HG03103 (cell line): ENCODE measurements around the gene ZNF8.
"Not testable (repeated sequence)": the region's sequence is repeated elsewhere in the genome, so short reads cannot be mapped to it uniquely, and the experiment has no call there.

Experiments
- ATAC-seq: cut with Tn5 transposase; IDR thresholded peaks from one replicate; pipeline ENCODE4 v1.9.1; 2021; ENCODE audit warnings: low read depth; ENCODE audit not compliant: unreplicated experiment

ZNF8 gene

GRCh38 chr19:58278541-58279041, at the start of gene ZNF8:
Gene ZNF8, plus strand, starts transcription at chr19:58278955. Its CDS starts 127 bp downstream, at chr19:58279082.
- peak; percentile 89 for ATAC-seq

GRCh38 chr19:58229255-58229639, 49.5 kb upstream of the ZNF8 start:
- no peak for ATAC-seq

GRCh38 chr19:58237324-58237723, 41.4 kb upstream of the ZNF8 start:
- no peak for ATAC-seq

GRCh38 chr19:58243351-58243750, 35.4 kb upstream of the ZNF8 start:
- no peak for ATAC-seq

- no peak for ATAC-seq
Measured at GRCh38 chr19:58248886-58249285, 29.9 kb upstream of the ZNF8 start.

GRCh38 chr19:58252102-58252685, 26.6 kb upstream of the ZNF8 start:
- ATAC-seq, result no peak

GRCh38 chr19:58258259-58258658, 20.5 kb upstream of the ZNF8 start:
- ATAC-seq, result not testable (repeated sequence)

- ATAC-seq, result no peak
Measured at GRCh38 chr19:58261600-58261967, 17.2 kb upstream of the ZNF8 start.

- no peak for ATAC-seq
Measured at GRCh38 chr19:58261968-58262921, 16.5 kb upstream of the ZNF8 start.

GRCh38 chr19:58262922-58263296, 15.8 kb upstream of the ZNF8 start:
- no peak for ATAC-seq

GRCh38 chr19:58265100-58265499, 13.7 kb upstream of the ZNF8 start:
- ATAC-seq, result no peak

GRCh38 chr19:58268344-58268743, 10.4 kb upstream of the ZNF8 start:
- ATAC-seq, result no peak

GRCh38 chr19:58274771-58275201, 4.0 kb upstream of the ZNF8 start:
- no peak for ATAC-seq

- no peak for ATAC-seq
Measured at GRCh38 chr19:58275564-58275963, 3.2 kb upstream of the ZNF8 start.

- no peak for ATAC-seq
Measured at GRCh38 chr19:58277197-58277596, 1.6 kb upstream of the ZNF8 start.

GRCh38 chr19:58277748-58278540, 811 bp upstream of the ZNF8 start:
- no peak for ATAC-seq

GRCh38 chr19:58279042-58279924, 528 bp downstream of the ZNF8 start:
- ATAC-seq, result no peak

- ATAC-seq, result no peak
Measured at GRCh38 chr19:58279925-58280316, 1.2 kb downstream of the ZNF8 start.

- no peak for ATAC-seq
Measured at GRCh38 chr19:58284199-58284598, 5.4 kb downstream of the ZNF8 start.

- no peak for ATAC-seq
Measured at GRCh38 chr19:58291943-58292342, 13.2 kb downstream of the ZNF8 start.
